Endothelial cell of umbilical vein (primary cell): ENCODE measurements around the gene HMGCS2. TPM values are rescaled to one million over a fixed set of nuclear protein-coding genes. Genes with fewer than 3 reads are reported as not detected.

Experiments
- BruUV-seq: library from RNA; stranded (reverse); fragments of 400-500 nt; replicated peaks from 2 replicates; lab custom pipeline; 2021; lab: Mats Ljungman, UMichigan
- CTCF ChIA-PET: fragments of 300-600, 350-600 bp; sonication (Branson Sonifier 250); formaldehyde crosslinking; loops from one replicate; lab custom pipeline; 2021; ENCODE audit warnings: antibody characterized with exemption, inconsistent platforms; lab: Charles Lee
- POLR2A ChIA-PET: fragments of 300-600, 350-600 bp; sonication (Branson Sonifier 250); formaldehyde crosslinking; loops from one replicate; lab custom pipeline; 2021; ENCODE audit warnings: antibody characterized with exemption, inconsistent platforms; lab: Charles Lee
- DNase-seq: peaks from one replicate; pipeline ENCODE4 v3.0.0-alpha.2; 2011; ENCODE audit warnings: low read depth, low spot score
- FAIRE-seq: peaks from 2 replicates; lab custom pipeline; 2011; peaks lifted over from hg19 to GRCh38; lab: Jason Lieb, UNC
- H2AFZ ChIP-seq: 2 replicates; pipeline ENCODE4 v1.6.0; 2012; ENCODE audit warnings: low read depth, low read length, control low read depth, inconsistent platforms
- H3K27ac ChIP-seq: 2 replicates; pipeline ENCODE4 v1.5.1; 2011; ENCODE audit warnings: low read depth, mild to moderate bottlenecking, control low read depth, low read length, moderate library complexity; ENCODE audit not compliant: insufficient read depth
- H3K27me3 ChIP-seq, 2 experiments: 2 replicates each; pipeline versions ENCODE4 v1.6.0 to v1.6.1; 2011; ENCODE audit warnings: low read length in 2 of 2, mixed read lengths in 1 of 2; ENCODE audit not compliant: control insufficient read depth in 2 of 2, insufficient read depth in 2 of 2
- H3K36me3 ChIP-seq, 2 experiments: 2 replicates in 1 of 2; 3 replicates in 1 of 2; pipeline ENCODE4 v1.5.1; 2011; ENCODE audit warnings: low read length in 2 of 2, mild to moderate bottlenecking in 1 of 2, moderate library complexity in 1 of 2; ENCODE audit not compliant: control insufficient read depth in 2 of 2, insufficient read depth in 2 of 2; ENCODE audit errors: extremely low read depth in 1 of 2
- H3K4me1 ChIP-seq: 3 replicates; pipeline ENCODE4 v1.5.1; 2011; ENCODE audit warnings: mild to moderate bottlenecking, low read length; ENCODE audit not compliant: control insufficient read depth, insufficient read depth; ENCODE audit errors: extremely low read depth
- H3K4me2 ChIP-seq: 2 replicates; pipeline ENCODE4 v1.6.1; 2011; ENCODE audit warnings: low read length, control low read depth, mixed read lengths; ENCODE audit not compliant: insufficient read depth
- H3K4me3 ChIP-seq, 3 experiments: fragments of 200-600 bp in 1 of 3; sonication (generic), shearing (Covaris generic) in 1 of 3; replicated peaks in 1 of 3; 2 replicates each; pipeline ENCODE4 v1.5.1; 2011 to 2016; ENCODE audit warnings: control low read depth in 3 of 3, low read length in 3 of 3, mild to moderate bottlenecking in 2 of 3, inconsistent platforms in 1 of 3, low read depth in 1 of 3, moderate library complexity in 1 of 3; ENCODE audit not compliant: insufficient read depth in 1 of 3
- H3K79me2 ChIP-seq: 2 replicates; pipeline ENCODE4 v1.6.0; 2012; ENCODE audit warnings: low read length, inconsistent platforms; ENCODE audit not compliant: control insufficient read depth, insufficient read depth
- H3K9ac ChIP-seq: replicated peaks from 2 replicates; pipeline ENCODE3; 2011; ENCODE audit warnings: low read length, control low read depth; ENCODE audit not compliant: insufficient read depth; ENCODE audit errors: extremely low read depth
- H3K9me1 ChIP-seq: replicated peaks from 3 replicates; pipeline ENCODE4 v1.6.0; 2011; ENCODE audit warnings: mild to moderate bottlenecking, low read length; ENCODE audit not compliant: control insufficient read depth, insufficient read depth; ENCODE audit errors: extremely low read depth
- H3K9me3 ChIP-seq: replicated peaks from 2 replicates; pipeline ENCODE4 v1.5.1; 2012; ENCODE audit warnings: low read length, inconsistent platforms; ENCODE audit not compliant: control insufficient read depth, insufficient read depth
- H4K20me1 ChIP-seq: replicated peaks from 2 replicates; pipeline ENCODE3; 2011; ENCODE audit warnings: mild to moderate bottlenecking, low read length; ENCODE audit not compliant: control insufficient read depth, insufficient read depth; ENCODE audit errors: extremely low read depth
- CTCF ChIP-seq, 2 donors: IDR thresholded peaks; 1 replicate in 1 of 2; 2 replicates in 1 of 2; pipeline ENCODE4 v1.5.1; 2011; ENCODE audit warnings: low read length in 2 of 2, mild to moderate bottlenecking in 2 of 2, moderate library complexity in 2 of 2, control low read depth in 1 of 2, inconsistent platforms in 1 of 2, low read depth in 1 of 2; ENCODE audit not compliant: insufficient read depth in 1 of 2; ENCODE audit errors: extremely low read depth in 1 of 2
- EZH2 ChIP-seq: IDR thresholded peaks from 2 replicates; pipeline ENCODE4 v1.6.1; 2012; ENCODE audit warnings: borderline replicate concordance, low read depth, mild to moderate bottlenecking, moderate library complexity, low read length, inconsistent platforms; ENCODE audit not compliant: severe bottlenecking
- FOS ChIP-seq: IDR thresholded peaks from 2 replicates; pipeline ENCODE4 v1.6.1; 2011; ENCODE audit warnings: mild to moderate bottlenecking, low read length, moderate library complexity, borderline replicate concordance; ENCODE audit not compliant: insufficient read depth
- GATA2 ChIP-seq: IDR thresholded peaks from 2 replicates; pipeline ENCODE4 v1.7.0; 2011; ENCODE audit warnings: low read depth, mild to moderate bottlenecking, moderate library complexity, mixed read lengths, low read length; ENCODE audit not compliant: insufficient read length, insufficient read depth
- JUN ChIP-seq: IDR thresholded peaks from 2 replicates; pipeline ENCODE4 v1.6.1; 2011; ENCODE audit warnings: borderline replicate concordance, low read depth; ENCODE audit not compliant: insufficient read length, insufficient read depth
- MAX ChIP-seq: IDR thresholded peaks from 2 replicates; pipeline ENCODE4 v1.6.1; 2011; ENCODE audit not compliant: insufficient read depth, insufficient read length
- MYC ChIP-seq: IDR thresholded peaks from one replicate; pipeline ENCODE4 v1.6.1; 2011; ENCODE audit warnings: mild to moderate bottlenecking, low read depth, low read length
- POLR2A ChIP-seq: IDR thresholded peaks from 2 replicates; pipeline ENCODE4 v1.6.1; 2012; ENCODE audit warnings: low read depth, mild to moderate bottlenecking, control low read depth, low read length
- POLR2AphosphoS5 ChIP-seq: IDR thresholded peaks from 2 replicates; pipeline ENCODE4 v1.6.1; 2012; ENCODE audit warnings: low read depth, mild to moderate bottlenecking, control low read depth, low read length, moderate library complexity; ENCODE audit not compliant: insufficient read depth
- dilution Hi-C: fragments of 300-500 bp; cut with MboI; formaldehyde crosslinking; loops from one replicate; pipeline ENCODE4 v1.15.0; 2019; ENCODE audit warnings: low sequenced_read_pairs; ENCODE audit not compliant: extremely low pct_ligation_motif_present
- intact Hi-C: fragments of 100-400 bp; cut with micrococcal nuclease; formaldehyde crosslinking; loops from one replicate; pipeline ENCODE4 v1.10.0; 2022
- polyA plus RNA-seq, 4 experiments: library from polyadenylated mRNA; depleted of rRNA in 3 of 4; stranded (reverse) in 3 of 4; unstranded in 1 of 4; fragments of >200 nt; gene quantifications; 2 replicates each; pipeline versions ENCODE4 v1.2.1 to v1.2.3, GENCODE V29; 2011 to 2012; ENCODE audit warnings: missing spikeins in 1 of 4
- total RNA-seq: library from RNA; stranded (reverse); gene quantifications from 2 replicates; pipeline ENCODE4 v1.2.3, GENCODE V29; 2021

Gene HMGCS2
- total and polyA plus RNA-seq, 2 donors (not counting 3 experiments of a cell fraction or from before 2014, with no cell fraction given): not detected

GRCh38 chr1:119740261-119740660 lies 28.4 kb downstream of the HMGCS2 start:
- Histone ChIP-seq H4K20me1 (no peaks in the 10 kb centered on the region), H2AFZ (no peak overlapping the region), H3K9me3 (no peaks in the 10 kb centered on the region), H3K4me3 (no peak overlapping the region), H3K27ac (no peak overlapping the region), H3K4me2 (no peak overlapping the region), H3K27me3 (no peaks in the 10 kb centered on the region), H3K9ac (no peak overlapping the region), H3K79me2 (no peaks in the 10 kb centered on the region), H3K36me3 (peaks cover 3% of the 10 kb centered on the region in 2 experiments), H3K4me1 (no peaks in the 10 kb centered on the region), H3K9me1 (no peaks in the 10 kb centered on the region)
- FAIRE-seq (no peak), DNase-seq (no peak)
- dilution Hi-C loops (no loop called here), intact Hi-C loops (no loop called here)
- ChIA-PET POLR2A (no interaction called here), CTCF (no interaction called here)
- TF ChIP-seq JUN: no peak
- TF ChIP-seq CTCF (IDR thresholded peaks at IDR 0.05; ENCODE audit: extremely low read depth in 1 of 2, insufficient read depth in 1 of 2, low read depth in 1 of 2, low read length in 2 of 2): no peak
- no peak for TF ChIP-seq MYC
- TF ChIP-seq POLR2AphosphoS5: no peak
- TF ChIP-seq POLR2A: no peak
- no peak for TF ChIP-seq GATA2
- no peak for TF ChIP-seq EZH2
- TF ChIP-seq FOS: no peak
- no peak for TF ChIP-seq MAX
- no TSS peak for BruUV-seq
